GM20000 (cell line): ENCODE measurements around the gene ABCF2.

ENCODE experiments used
- DNase-seq: peaks from one replicate; pipeline ENCODE4 v3.0.0; 2012; ENCODE audit warnings: low spot score
- TF ChIP-seq, protein P1 (sequence below): IDR thresholded peaks from 2 replicates; pipeline ENCODE4 v1.5.1; 2012; ENCODE audit warnings: mild to moderate bottlenecking, control low read depth; ENCODE audit errors: extremely low read depth, missing control alignments

Gene ABCF2

DNA sequence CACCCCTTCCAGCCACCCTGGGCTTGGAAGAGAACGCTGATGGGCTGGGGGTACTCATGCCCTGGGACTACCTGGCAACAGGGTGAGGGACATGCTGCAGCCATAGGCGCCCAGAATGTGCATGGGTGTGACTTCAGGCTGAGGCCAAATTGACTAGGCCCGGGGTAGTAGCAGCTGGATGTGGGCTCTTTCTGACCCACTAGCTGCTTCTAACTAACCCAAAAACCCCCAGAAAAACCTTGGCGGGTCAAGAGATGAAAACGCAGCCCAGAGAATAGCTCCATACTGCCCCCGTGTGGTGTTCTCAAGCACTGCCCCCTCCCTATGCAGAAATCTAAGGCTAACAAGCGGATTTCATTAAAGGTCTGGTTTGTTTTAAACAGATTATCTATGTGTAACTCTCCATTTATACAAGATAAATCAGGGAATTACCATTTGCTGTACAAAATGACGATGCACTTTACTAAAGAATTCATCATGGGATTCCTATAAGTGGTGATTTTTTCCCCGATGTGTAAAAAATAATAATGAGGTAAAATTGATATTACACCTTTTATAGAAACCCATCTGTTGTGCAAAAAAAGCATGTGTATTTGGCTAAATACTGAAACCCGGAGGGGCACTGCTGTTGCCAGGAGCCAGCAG, 17.3 kb upstream of the ABCF2 start:
- TF ChIP-seq, protein P1, sequence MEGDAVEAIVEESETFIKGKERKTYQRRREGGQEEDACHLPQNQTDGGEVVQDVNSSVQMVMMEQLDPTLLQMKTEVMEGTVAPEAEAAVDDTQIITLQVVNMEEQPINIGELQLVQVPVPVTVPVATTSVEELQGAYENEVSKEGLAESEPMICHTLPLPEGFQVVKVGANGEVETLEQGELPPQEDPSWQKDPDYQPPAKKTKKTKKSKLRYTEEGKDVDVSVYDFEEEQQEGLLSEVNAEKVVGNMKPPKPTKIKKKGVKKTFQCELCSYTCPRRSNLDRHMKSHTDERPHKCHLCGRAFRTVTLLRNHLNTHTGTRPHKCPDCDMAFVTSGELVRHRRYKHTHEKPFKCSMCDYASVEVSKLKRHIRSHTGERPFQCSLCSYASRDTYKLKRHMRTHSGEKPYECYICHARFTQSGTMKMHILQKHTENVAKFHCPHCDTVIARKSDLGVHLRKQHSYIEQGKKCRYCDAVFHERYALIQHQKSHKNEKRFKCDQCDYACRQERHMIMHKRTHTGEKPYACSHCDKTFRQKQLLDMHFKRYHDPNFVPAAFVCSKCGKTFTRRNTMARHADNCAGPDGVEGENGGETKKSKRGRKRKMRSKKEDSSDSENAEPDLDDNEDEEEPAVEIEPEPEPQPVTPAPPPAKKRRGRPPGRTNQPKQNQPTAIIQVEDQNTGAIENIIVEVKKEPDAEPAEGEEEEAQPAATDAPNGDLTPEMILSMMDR = peak; percentile 85

DNA sequence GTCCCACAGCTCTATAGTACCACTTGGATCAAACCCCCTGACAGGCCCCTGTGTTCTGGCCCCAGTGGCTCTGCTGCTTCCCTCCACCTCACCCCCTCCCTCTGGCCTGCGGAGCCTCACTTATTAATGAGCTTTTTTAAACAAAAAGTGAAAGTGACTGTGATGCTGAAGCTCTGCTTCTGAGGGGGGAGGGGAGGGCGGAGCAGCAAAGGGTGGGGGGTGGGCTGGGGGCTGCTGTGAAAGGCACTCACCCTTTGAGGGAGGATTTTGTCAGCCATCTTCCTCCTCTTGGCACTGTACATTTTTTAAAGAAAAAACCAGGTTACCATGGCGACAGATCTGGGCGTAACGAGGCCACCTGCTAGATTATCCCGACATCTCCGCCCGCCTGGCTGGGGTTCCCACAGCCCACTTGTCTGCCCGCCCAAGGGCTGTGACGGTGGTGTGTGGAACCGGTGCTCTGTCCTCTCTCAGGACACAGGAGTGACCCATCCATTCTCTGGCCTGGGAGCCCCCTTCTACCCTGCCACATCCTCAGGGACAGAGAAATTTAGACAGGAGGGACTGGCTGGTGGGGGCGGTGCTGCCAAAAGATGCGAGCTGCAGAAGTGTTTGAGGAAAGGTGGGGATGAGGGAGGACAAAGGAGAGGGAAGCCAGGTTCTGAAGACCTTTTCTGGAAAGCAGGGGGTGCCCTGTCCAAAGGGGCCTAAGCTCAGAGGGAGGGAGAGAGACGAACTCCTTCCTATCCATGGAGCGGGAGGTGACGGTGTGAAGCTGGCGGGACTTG, 16.6 kb upstream of the ABCF2 start:
- TF ChIP-seq, protein P1 = no peak
- DNase-seq = peak; percentile 78

More for the DNA sequence above, 17.3 kb upstream of the ABCF2 start:
- DNase-seq = peak; percentile 89

DNA sequence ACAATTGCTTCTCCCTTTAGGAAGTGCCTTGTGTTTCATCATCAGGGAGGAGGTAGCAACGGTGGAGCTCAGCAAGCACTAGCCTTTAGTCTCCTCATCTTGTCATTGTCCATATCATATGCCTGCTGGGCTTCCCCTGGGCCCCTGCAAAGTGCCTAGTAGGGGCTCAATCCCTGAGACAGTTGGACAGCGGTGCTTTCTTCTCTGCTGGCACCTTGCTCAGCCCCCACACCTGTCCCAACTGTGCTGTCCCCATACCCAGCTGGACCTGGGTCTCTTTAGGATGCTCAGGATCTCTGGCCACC, 16.0 kb upstream of the ABCF2 start:
- TF ChIP-seq, protein P1 = no peak
- no peak for DNase-seq

DNA sequence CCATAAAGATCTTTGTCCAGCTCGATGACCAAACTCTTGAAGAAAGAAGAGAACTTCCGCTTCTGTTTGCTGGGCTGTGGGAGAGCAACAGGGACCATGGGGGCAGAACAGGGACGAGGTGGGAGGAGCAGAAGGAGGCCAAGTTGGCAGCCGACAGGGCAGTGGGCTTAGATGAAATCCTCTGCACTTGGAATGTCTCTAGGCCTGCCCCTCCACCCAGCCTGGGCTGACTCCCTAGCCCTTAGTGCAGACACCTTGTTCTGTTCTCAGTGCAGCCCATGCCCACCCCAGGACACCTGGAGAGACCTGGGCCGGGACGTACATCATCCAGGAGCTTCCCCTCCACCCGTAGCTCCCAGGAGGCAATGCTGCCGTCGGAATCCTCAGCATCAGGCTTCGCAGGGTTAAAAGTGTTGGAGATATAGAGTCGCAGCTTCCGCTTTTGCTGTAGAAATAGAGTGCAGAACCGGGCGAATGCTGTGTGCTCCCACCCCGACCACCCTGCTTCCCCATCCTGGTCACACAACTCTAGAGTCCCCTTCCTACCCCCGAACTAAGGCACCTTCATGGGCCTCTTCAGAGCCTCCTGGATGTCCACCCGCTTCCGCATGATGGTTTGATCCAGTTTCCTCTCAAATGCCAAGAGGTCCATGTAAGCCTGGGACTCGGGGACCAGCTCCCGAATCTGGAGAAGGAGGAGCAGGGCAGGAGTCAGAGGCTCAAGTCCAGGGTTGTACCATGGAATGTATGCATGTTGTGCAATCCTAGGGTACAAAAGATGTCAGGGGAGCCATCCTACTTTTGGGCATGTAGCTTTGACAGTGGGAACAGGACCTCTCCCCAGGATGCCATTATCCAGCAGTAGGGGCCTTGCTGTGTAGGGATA, 15.4 kb upstream of the ABCF2 start:
- TF ChIP-seq, protein P1 = no peak
- DNase-seq = no peak

DNA sequence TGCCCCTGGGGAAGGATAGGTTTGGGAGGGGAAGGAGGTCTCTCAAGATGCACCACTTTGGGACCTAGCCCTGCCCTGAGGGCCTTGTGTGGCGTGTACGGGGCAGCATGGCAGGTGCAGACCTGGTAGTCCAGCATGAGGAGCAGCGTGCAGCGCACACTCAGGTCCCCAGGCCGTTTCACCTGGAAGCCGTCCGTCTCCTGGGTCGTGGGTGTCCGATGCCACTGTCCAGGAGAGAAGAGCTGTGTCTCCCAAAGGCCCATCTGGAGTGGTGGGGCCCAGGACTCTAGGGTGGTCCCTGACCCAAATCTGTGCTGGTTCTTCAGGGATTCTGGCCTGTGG, 14.7 kb upstream of the ABCF2 start:
- TF ChIP-seq, protein P1 = no peak
- DNase-seq = no peak

DNA sequence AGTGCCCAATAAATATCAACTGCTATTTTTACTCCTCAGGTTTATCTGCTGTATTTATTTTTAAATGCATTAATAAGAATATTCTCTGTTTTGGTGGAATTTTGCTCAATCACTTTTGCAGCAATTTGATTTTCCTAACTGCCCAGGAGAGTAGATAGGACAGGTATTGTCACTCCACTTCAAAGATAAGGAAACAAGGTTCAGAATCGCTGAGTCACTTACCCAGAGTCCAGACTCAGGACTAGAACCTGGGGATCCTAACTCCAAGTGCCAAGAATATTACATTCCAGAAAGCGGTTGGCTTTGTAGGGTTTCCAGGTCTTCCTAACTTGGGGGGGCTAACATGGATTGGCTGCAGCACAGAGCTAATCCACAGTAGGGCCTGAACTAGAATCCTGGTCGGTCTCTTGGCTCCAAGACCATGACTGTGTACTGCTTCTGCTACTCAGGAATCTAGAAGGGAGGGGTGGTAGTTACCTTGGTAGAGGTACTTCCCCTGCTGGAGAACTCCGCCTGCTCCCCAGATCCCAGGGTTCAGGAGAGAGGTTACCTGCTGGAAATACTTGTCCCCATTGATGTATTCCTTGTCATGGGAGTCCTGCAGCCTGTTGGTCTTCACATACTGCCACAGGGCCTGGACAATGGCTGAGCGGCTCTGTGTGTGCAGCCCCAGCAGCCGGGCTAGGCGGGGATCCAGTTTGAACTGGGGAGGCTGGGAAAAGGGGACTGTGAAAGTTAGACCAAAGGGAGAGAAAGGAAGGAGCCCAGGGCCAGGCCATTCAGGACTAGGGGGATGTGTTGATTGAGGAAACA, 14.1 kb upstream of the ABCF2 start:
- DNase-seq = no peak
- TF ChIP-seq, protein P1 = no peak

DNA sequence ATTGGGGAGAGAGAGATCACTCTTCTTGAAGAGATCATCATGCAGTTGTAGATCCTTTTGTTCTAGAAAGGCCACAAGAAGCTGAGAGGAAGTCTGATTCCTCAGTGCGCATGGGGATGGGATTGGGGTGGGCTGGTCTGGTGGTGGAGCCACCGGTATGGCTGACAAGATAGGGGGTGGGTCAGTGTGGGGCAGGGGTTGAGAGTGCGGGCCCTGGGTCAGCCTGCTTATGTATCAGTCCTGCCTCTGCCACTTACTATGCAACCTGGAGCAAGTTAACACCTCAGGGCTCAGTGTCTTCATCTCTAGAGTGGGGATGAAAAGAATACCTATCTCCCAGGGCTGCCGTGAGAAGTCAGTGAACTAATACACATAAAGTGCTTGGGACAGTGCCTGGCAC, 13.5 kb upstream of the ABCF2 start:
- DNase-seq = no peak
- TF ChIP-seq, protein P1 = no peak
